Right lobe of liver (tissue), 6 donors: ENCODE results near the gene PCP4L1. TPM values are rescaled to one million over a fixed set of nuclear protein-coding genes. Genes with fewer than 3 reads are reported as not detected.

Experiments used
- ATAC-seq, 4 donors: fragments of 200-7000 bp; cut with Tn5 transposase; one replicate each; pipeline ENCODE4 v1.9.1; 2020; ENCODE audit warnings: mild to moderate bottlenecking in 4 of 4, moderate library complexity in 4 of 4
- DNase-seq, 3 donors: peaks; one replicate each; pipeline ENCODE4 v3.0.0-alpha.2; 2020
- H3K27ac ChIP-seq, 3 donors: fragments of 200-600 bp; one replicate each; pipeline ENCODE4 v1.8.0; 2022
- H3K27me3 ChIP-seq, 2 donors: fragments of 200-600 bp; one replicate each; pipeline ENCODE4 v1.8.0; 2022
- H3K36me3 ChIP-seq, 4 donors: fragments of 200-600 bp; sonication (generic) in 1 of 4; one replicate each; pipeline versions ENCODE4 v1.5.1 to v1.8.0; 2017 to 2022; ENCODE audit warnings: control low read depth in 1 of 4
- H3K4me1 ChIP-seq, 4 donors: fragments of 200-600 bp; sonication (generic) in 1 of 4; one replicate each; pipeline versions ENCODE4 v1.5.1 to v1.8.0; 2017 to 2022; ENCODE audit warnings: control low read depth in 1 of 4
- H3K4me3 ChIP-seq, 3 donors: fragments of 200-600 bp; one replicate each; pipeline ENCODE4 v1.8.0; 2022
- H3K9me3 ChIP-seq, 4 donors: fragments of 200-600 bp; sonication (generic) in 1 of 4; one replicate each; pipeline versions ENCODE4 v1.5.1 to v1.8.0; 2017 to 2022; ENCODE audit warnings: control low read depth in 1 of 4
- POLR2A ChIP-seq: fragments of 450-650 bp; IDR thresholded peaks from one replicate; pipeline ENCODE4 v1.6.1; 2017; ENCODE audit warnings: antibody characterized with exemption, mild to moderate bottlenecking
- WGBS: methylation state at CpG from one replicate; pipeline ENCODE4 v1.1.6; 2018; ENCODE audit warnings: low coverage, low lambda C conversion rate; ENCODE audit not compliant: insufficient coverage; ENCODE audit errors: missing lambda C conversion rate; 5-methylcytosine and 5-hydroxymethylcytosine counted together
- intact Hi-C, 2 donors: fragments of 100-400 bp; cut with DNase I; formaldehyde crosslinking; loops; one replicate each; pipeline versions ENCODE4 v1.11.2 to v1.14.1; 2022
- total RNA-seq, 6 experiments: library from RNA; depleted of rRNA in 2 of 6; stranded (reverse); fragments of >200 nt in 2 of 6; fragmentation: NEBNext Ultra II Directional in 3 of 6; extraction: Animal tissue kit (Norgen Biotek cat#: 25700) in 3 of 6; gene quantifications; one replicate each; pipeline versions ENCODE4 v1.1.0 to v1.2.4, GENCODE V29; 2016 to 2023
- TF ChIP-seq, protein P1 (sequence below), 4 donors: fragments of 200-600 bp in 3 of 4; fragments of 450-650 bp in 1 of 4; IDR thresholded peaks; one replicate each; pipeline versions ENCODE4 v1.5.1 to v1.8.0; 2016 to 2022; ENCODE audit warnings: antibody characterized with exemption in 4 of 4, mild to moderate bottlenecking in 2 of 4
- donor health status: DM: no; HTN: yes; CAD: no.
- donor health status: DM: no; HTN: no; CAD: no.
- donor health status: DM: no; HTN: no; CAD: no.
- donor health status: DM: no; HTN: yes; CAD: no.
- donor health status: DM: no; HTN: yes; CAD: no.

Gene PCP4L1
- total RNA-seq, 6 experiments from 2014 or later = 1.3 to 6.0 (median 2.9) TPM

- peak; percentile 83 to 89 (median 85) for DNase-seq
- Histone ChIP-seq H3K4me3 (peak overlapping the region; percentile 61 to 73 (median 66)), H3K4me1 (peaks cover 0 to 37% (median 5%) of the 10 kb centered on the region in 4 donors), H3K9me3 (no peaks in the 10 kb centered on the region), H3K27ac (peak overlapping the region; percentile 53 to 73 (median 58)), H3K27me3 (no peaks in the 10 kb centered on the region), H3K36me3 (peaks cover 0 to 40% (median 19%) of the 10 kb centered on the region in 4 donors)
- ATAC-seq = peak; percentile 34 to 49 (median 37)
- peak; percentile 22 for TF ChIP-seq POLR2A
- TF ChIP-seq, protein P1, sequence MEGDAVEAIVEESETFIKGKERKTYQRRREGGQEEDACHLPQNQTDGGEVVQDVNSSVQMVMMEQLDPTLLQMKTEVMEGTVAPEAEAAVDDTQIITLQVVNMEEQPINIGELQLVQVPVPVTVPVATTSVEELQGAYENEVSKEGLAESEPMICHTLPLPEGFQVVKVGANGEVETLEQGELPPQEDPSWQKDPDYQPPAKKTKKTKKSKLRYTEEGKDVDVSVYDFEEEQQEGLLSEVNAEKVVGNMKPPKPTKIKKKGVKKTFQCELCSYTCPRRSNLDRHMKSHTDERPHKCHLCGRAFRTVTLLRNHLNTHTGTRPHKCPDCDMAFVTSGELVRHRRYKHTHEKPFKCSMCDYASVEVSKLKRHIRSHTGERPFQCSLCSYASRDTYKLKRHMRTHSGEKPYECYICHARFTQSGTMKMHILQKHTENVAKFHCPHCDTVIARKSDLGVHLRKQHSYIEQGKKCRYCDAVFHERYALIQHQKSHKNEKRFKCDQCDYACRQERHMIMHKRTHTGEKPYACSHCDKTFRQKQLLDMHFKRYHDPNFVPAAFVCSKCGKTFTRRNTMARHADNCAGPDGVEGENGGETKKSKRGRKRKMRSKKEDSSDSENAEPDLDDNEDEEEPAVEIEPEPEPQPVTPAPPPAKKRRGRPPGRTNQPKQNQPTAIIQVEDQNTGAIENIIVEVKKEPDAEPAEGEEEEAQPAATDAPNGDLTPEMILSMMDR (IDR thresholded peaks at IDR 0.05) = peak; percentile 93 to 95 (median 93)
- intact Hi-C loops = no loop called here
- WGBS = 16% methylated on average over 5 of the region's 11 CpGs
Measured at GRCh38 chr1:161227196-161227871, 31.2 kb upstream of the PCP4L1 start.

GRCh38 chr1:161228032-161228431, 30.5 kb upstream of the PCP4L1 start:
- intact Hi-C loops = no loop called here
- Histone ChIP-seq H3K36me3 (peaks cover 0 to 47% (median 23%) of the 10 kb centered on the region in 4 donors), H3K27ac (peak overlapping the region in 2 of 3 donors; percentile 58 to 73), H3K9me3 (no peaks in the 10 kb centered on the region), H3K4me3 (no peak overlapping the region), H3K4me1 (peaks cover 0 to 37% (median 5%) of the 10 kb centered on the region in 4 donors), H3K27me3 (no peaks in the 10 kb centered on the region)
- TF ChIP-seq POLR2A = no peak
- TF ChIP-seq, protein P1 (IDR thresholded peaks at IDR 0.05) = no peak
- WGBS = 70% methylated on average over 7 of the region's 7 CpGs
- DNase-seq = peak in 1 of 3 donors; percentile 57
- no peak for ATAC-seq

- H3K27ac ChIP-seq = no peak overlapping the region
- H3K4me1 ChIP-seq = peaks cover 0 to 28% (median 5%) of the 10 kb centered on the region in 4 donors
- H3K27me3 ChIP-seq = no peaks in the 10 kb centered on the region
- TF ChIP-seq, protein P1 (IDR thresholded peaks at IDR 0.05) = no peak
- no peak for TF ChIP-seq POLR2A
- ATAC-seq (no peak), DNase-seq (no peak)
- H3K36me3 ChIP-seq = peaks cover 0 to 63% (median 29%) of the 10 kb centered on the region in 4 donors
- WGBS = 20% methylated on average over 2 of the region's 3 CpGs
- no peaks in the 10 kb centered on the region for H3K9me3 ChIP-seq
- no peak overlapping the region for H3K4me3 ChIP-seq
- intact Hi-C loops = loop anchor here (10.0 kb wide), 2 partner anchors 55 to 65 kb away; no protein-coding TSS in a partner anchor
Measured at GRCh38 chr1:161229896-161230295, 28.6 kb upstream of the PCP4L1 start.

DNA sequence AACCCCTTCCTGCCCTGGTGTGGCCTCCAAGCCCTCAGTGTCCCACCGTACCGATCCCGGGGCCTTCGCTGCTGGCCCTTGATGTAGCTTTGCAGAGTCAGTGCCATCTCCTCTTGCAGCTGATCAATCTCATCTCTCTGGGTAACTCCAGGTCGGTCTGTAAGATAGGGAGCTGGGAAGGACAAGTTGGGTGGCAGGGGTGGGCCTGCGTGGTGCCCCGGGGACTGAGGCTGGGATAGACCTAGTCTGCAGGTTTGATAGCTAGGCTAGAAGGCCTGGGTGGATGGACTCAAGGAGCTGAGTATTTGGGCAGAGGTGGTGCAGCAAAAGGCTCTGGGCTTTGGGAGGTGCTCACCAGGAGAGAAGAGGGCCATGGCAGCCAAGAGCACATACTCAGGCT, 27.8 kb upstream of the PCP4L1 start:
- peaks cover 0 to 21% (median 5%) of the 10 kb centered on the region in 4 donors for H3K4me1 ChIP-seq
- intact Hi-C loops = loop anchor here (10.0 kb wide), 2 partner anchors 54 to 64 kb away; no protein-coding TSS in a partner anchor
- peaks cover 0 to 71% (median 29%) of the 10 kb centered on the region in 4 donors for H3K36me3 ChIP-seq

More for the DNA sequence above, 27.8 kb upstream of the PCP4L1 start:
- H3K4me3 ChIP-seq = no peak overlapping the region
- no peak for TF ChIP-seq POLR2A
- TF ChIP-seq, protein P1 (IDR thresholded peaks at IDR 0.05) = no peak
- no peak for DNase-seq
- H3K27ac ChIP-seq = no peak overlapping the region
- H3K9me3 ChIP-seq = no peaks in the 10 kb centered on the region
- no CpG with 5 or more reads among the region's 7 CpGs for WGBS
- H3K27me3 ChIP-seq = no peaks in the 10 kb centered on the region
- ATAC-seq = no peak
